ENCODE results near the gene R3HDML. TPM values are rescaled to one million over a fixed set of nuclear protein-coding genes. Genes with fewer than 3 reads are reported as not detected.

The R3HDML gene
- total and polyA plus RNA-seq, 7 experiments from 2014 or later, result not detected

- Mint-ChIP-seq H3K27ac (no peak overlapping the region), H3K9me3 (no peaks in the 10 kb centered on the region), H3K36me3 (no peaks in the 10 kb centered on the region), H3K4me3 (no peak overlapping the region), H3K4me1 (no peaks in the 10 kb centered on the region), H3K27me3 (peaks cover 0 to 18% (median 5%) of the 10 kb centered on the region in 5 donors)
- CTCF ChIA-PET, result no interaction called here
- DNase-seq (no peak), ATAC-seq (no peak)
- POLR2A ChIA-PET, result no interaction called here
- Histone ChIP-seq H3K27ac (ENCODE audit: low read depth, low read length) (no peak overlapping the region), H3K27me3 (ENCODE audit: control insufficient read depth in 2 of 2, insufficient read depth in 2 of 2, low read length in 2 of 2) (no peaks in the 10 kb centered on the region), H3K9me3 (ENCODE audit: control insufficient read depth in 2 of 3, low read length in 3 of 3) (no peaks in the 10 kb centered on the region), H3K4me1 (ENCODE audit: control insufficient read depth in 2 of 2, insufficient read depth in 2 of 2, low read length in 2 of 2) (no peaks in the 10 kb centered on the region), H3K4me3 (ENCODE audit: low read length) (no peak overlapping the region), H3K36me3 (ENCODE audit: control insufficient read depth in 2 of 3, insufficient read depth in 3 of 3, low read length in 3 of 3) (no peaks in the 10 kb centered on the region)
- intact Hi-C loops (cut with micrococcal nuclease), result no loop called here
These were observed 20.8 kb downstream of the R3HDML start for GRCh38 chr20:44357555-44358125.

GRCh38 chr20:44358776-44359175, 21.9 kb downstream of the R3HDML start:
- Mint-ChIP-seq H3K27me3 (peaks cover 0 to 18% (median 5%) of the 10 kb centered on the region in 5 donors), H3K36me3 (no peaks in the 10 kb centered on the region), H3K4me1 (no peaks in the 10 kb centered on the region), H3K9me3 (no peaks in the 10 kb centered on the region), H3K4me3 (no peak overlapping the region), H3K27ac (no peak overlapping the region)
- no peaks in the 10 kb centered on the region for H3K36me3 ChIP-seq (ENCODE audit: control insufficient read depth in 2 of 3, insufficient read depth in 3 of 3, low read length in 3 of 3)
- H3K9me3 ChIP-seq (ENCODE audit: control insufficient read depth in 2 of 3, low read length in 3 of 3), result no peaks in the 10 kb centered on the region
- no peaks in the 10 kb centered on the region for H3K4me1 ChIP-seq (ENCODE audit: control insufficient read depth in 2 of 2, insufficient read depth in 2 of 2, low read length in 2 of 2)
- no peaks in the 10 kb centered on the region for H3K27me3 ChIP-seq (ENCODE audit: control insufficient read depth in 2 of 2, insufficient read depth in 2 of 2, low read length in 2 of 2)
- intact Hi-C loops (cut with micrococcal nuclease), result no loop called here
- H3K4me3 ChIP-seq (ENCODE audit: low read length), result no peak overlapping the region
- H3K27ac ChIP-seq (ENCODE audit: low read depth, low read length), result no peak overlapping the region
- DNase-seq (no peak), ATAC-seq (no peak)
- ChIA-PET POLR2A (no interaction called here), CTCF (no interaction called here)

GRCh38 chr20:44360221-44360620, 23.4 kb downstream of the R3HDML start:
- intact Hi-C loops (cut with micrococcal nuclease), result no loop called here
- H3K9me3 ChIP-seq (ENCODE audit: control insufficient read depth in 2 of 3, low read length in 3 of 3), result no peaks in the 10 kb centered on the region
- DNase-seq (no peak), ATAC-seq (no peak)
- ChIA-PET POLR2A (no interaction called here), CTCF (no interaction called here)
- H3K36me3 Mint-ChIP-seq, result no peaks in the 10 kb centered on the region
- H3K36me3 ChIP-seq (ENCODE audit: control insufficient read depth in 2 of 3, insufficient read depth in 3 of 3, low read length in 3 of 3), result no peaks in the 10 kb centered on the region
- H3K27ac Mint-ChIP-seq, result no peak overlapping the region
- no peak overlapping the region for H3K4me3 ChIP-seq (ENCODE audit: low read length)
- no peaks in the 10 kb centered on the region for H3K27me3 ChIP-seq (ENCODE audit: control insufficient read depth in 2 of 2, insufficient read depth in 2 of 2, low read length in 2 of 2)
- no peak overlapping the region for H3K4me3 Mint-ChIP-seq
- no peaks in the 10 kb centered on the region for H3K4me1 ChIP-seq (ENCODE audit: control insufficient read depth in 2 of 2, insufficient read depth in 2 of 2, low read length in 2 of 2)
- no peak overlapping the region for H3K27ac ChIP-seq (ENCODE audit: low read depth, low read length)
- peaks cover 0 to 1% (median 0%) of the 10 kb centered on the region in 7 donors for H3K4me1 Mint-ChIP-seq
- no peaks in the 10 kb centered on the region for H3K9me3 Mint-ChIP-seq
- H3K27me3 Mint-ChIP-seq, result peaks cover 0 to 21% (median 0%) of the 10 kb centered on the region in 5 donors

- no peaks in the 10 kb centered on the region for H3K9me3 Mint-ChIP-seq
- H3K27me3 ChIP-seq (ENCODE audit: control insufficient read depth in 2 of 2, insufficient read depth in 2 of 2, low read length in 2 of 2), result no peaks in the 10 kb centered on the region
- no peak for ATAC-seq
- no peak for DNase-seq
- no peak overlapping the region for H3K4me3 ChIP-seq (ENCODE audit: low read length)
- no peaks in the 10 kb centered on the region for H3K4me1 ChIP-seq (ENCODE audit: control insufficient read depth in 2 of 2, insufficient read depth in 2 of 2, low read length in 2 of 2)
- POLR2A ChIA-PET, result no interaction called here
- peaks cover 0 to 20% (median 0%) of the 10 kb centered on the region in 5 donors for H3K27me3 Mint-ChIP-seq
- CTCF ChIA-PET, result no interaction called here
- no peak overlapping the region for H3K27ac ChIP-seq (ENCODE audit: low read depth, low read length)
- H3K36me3 ChIP-seq (ENCODE audit: control insufficient read depth in 2 of 3, insufficient read depth in 3 of 3, low read length in 3 of 3), result no peaks in the 10 kb centered on the region
- H3K9me3 ChIP-seq (ENCODE audit: control insufficient read depth in 2 of 3, low read length in 3 of 3), result no peaks in the 10 kb centered on the region
- H3K36me3 Mint-ChIP-seq, result no peaks in the 10 kb centered on the region
- H3K4me3 Mint-ChIP-seq, result no peak overlapping the region
- no peak overlapping the region for H3K27ac Mint-ChIP-seq
- peaks cover 0 to 1% (median 0%) of the 10 kb centered on the region in 7 donors for H3K4me1 Mint-ChIP-seq
- intact Hi-C loops (cut with micrococcal nuclease), result no loop called here
These were observed 24.2 kb downstream of the R3HDML start for GRCh38 chr20:44361021-44361420.

- ChIA-PET POLR2A (no interaction called here), CTCF (interaction anchor here (0.7 kb wide), 1 partner anchor 513 kb away, joined by 6 read pairs; no protein-coding TSS in a partner anchor)
- Mint-ChIP-seq H3K9me3 (no peaks in the 10 kb centered on the region), H3K36me3 (no peaks in the 10 kb centered on the region), H3K27me3 (peaks cover 0 to 18% (median 0%) of the 10 kb centered on the region in 5 donors), H3K27ac (no peak overlapping the region), H3K4me3 (no peak overlapping the region), H3K4me1 (peaks cover 0 to 1% (median 0%) of the 10 kb centered on the region in 7 donors)
- DNase-seq (no peak), ATAC-seq (no peak)
- Histone ChIP-seq H3K9me3 (ENCODE audit: control insufficient read depth in 2 of 3, low read length in 3 of 3) (no peaks in the 10 kb centered on the region), H3K27me3 (ENCODE audit: control insufficient read depth in 2 of 2, insufficient read depth in 2 of 2, low read length in 2 of 2) (no peaks in the 10 kb centered on the region), H3K4me3 (ENCODE audit: low read length) (no peak overlapping the region), H3K36me3 (ENCODE audit: control insufficient read depth in 2 of 3, insufficient read depth in 3 of 3, low read length in 3 of 3) (no peaks in the 10 kb centered on the region), H3K4me1 (ENCODE audit: control insufficient read depth in 2 of 2, insufficient read depth in 2 of 2, low read length in 2 of 2) (no peaks in the 10 kb centered on the region), H3K27ac (ENCODE audit: low read depth, low read length) (no peak overlapping the region)
- intact Hi-C loops (cut with micrococcal nuclease), result no loop called here
These were observed 25.7 kb downstream of the R3HDML start for GRCh38 chr20:44362466-44362940.

GRCh38 chr20:44364068-44364467, 27.2 kb downstream of the R3HDML start:
- Mint-ChIP-seq H3K27me3 (peaks cover 0 to 10% (median 0%) of the 10 kb centered on the region in 5 donors), H3K4me3 (no peak overlapping the region), H3K4me1 (peaks cover 0 to 1% (median 0%) of the 10 kb centered on the region in 7 donors), H3K27ac (no peak overlapping the region), H3K9me3 (no peaks in the 10 kb centered on the region), H3K36me3 (no peaks in the 10 kb centered on the region)
- no peaks in the 10 kb centered on the region for H3K27me3 ChIP-seq (ENCODE audit: control insufficient read depth in 2 of 2, insufficient read depth in 2 of 2, low read length in 2 of 2)
- no peaks in the 10 kb centered on the region for H3K9me3 ChIP-seq (ENCODE audit: control insufficient read depth in 2 of 3, low read length in 3 of 3)
- H3K27ac ChIP-seq (ENCODE audit: low read depth, low read length), result no peak overlapping the region
- ATAC-seq, result no peak
- DNase-seq, result no peak
- intact Hi-C loops (cut with micrococcal nuclease), result no loop called here
- ChIA-PET CTCF (interaction anchor here (0.9 kb wide), 1 partner anchor 319 kb away, joined by 3 read pairs; no protein-coding TSS in a partner anchor), POLR2A (no interaction called here)
- H3K4me1 ChIP-seq (ENCODE audit: control insufficient read depth in 2 of 2, insufficient read depth in 2 of 2, low read length in 2 of 2), result no peaks in the 10 kb centered on the region
- no peak overlapping the region for H3K4me3 ChIP-seq (ENCODE audit: low read length)
- H3K36me3 ChIP-seq (ENCODE audit: control insufficient read depth in 2 of 3, insufficient read depth in 3 of 3, low read length in 3 of 3), result no peaks in the 10 kb centered on the region

- no peaks in the 10 kb centered on the region for H3K36me3 ChIP-seq (ENCODE audit: control insufficient read depth in 2 of 3, insufficient read depth in 3 of 3, low read length in 3 of 3)
- ATAC-seq, result no peak
- no peak overlapping the region for H3K27ac Mint-ChIP-seq
- no peak overlapping the region for H3K27ac ChIP-seq (ENCODE audit: low read depth, low read length)
- H3K4me1 ChIP-seq (ENCODE audit: control insufficient read depth in 2 of 2, insufficient read depth in 2 of 2, low read length in 2 of 2), result no peaks in the 10 kb centered on the region
- no peaks in the 10 kb centered on the region for H3K9me3 Mint-ChIP-seq
- H3K4me3 ChIP-seq (ENCODE audit: low read length), result no peak overlapping the region
- no peak for DNase-seq
- no peaks in the 10 kb centered on the region for H3K9me3 ChIP-seq (ENCODE audit: control insufficient read depth in 2 of 3, low read length in 3 of 3)
- H3K4me1 Mint-ChIP-seq, result peaks cover 0 to 1% (median 0%) of the 10 kb centered on the region in 7 donors
- H3K4me3 Mint-ChIP-seq, result no peak overlapping the region
- peaks cover 0 to 9% (median 0%) of the 10 kb centered on the region in 5 donors for H3K27me3 Mint-ChIP-seq
- intact Hi-C loops (cut with micrococcal nuclease), result no loop called here
- POLR2A ChIA-PET, result no interaction called here
- no peaks in the 10 kb centered on the region for H3K27me3 ChIP-seq (ENCODE audit: control insufficient read depth in 2 of 2, insufficient read depth in 2 of 2, low read length in 2 of 2)
- CTCF ChIA-PET, result interaction anchor here (0.9 kb wide), 1 partner anchor 319 kb away, joined by 3 read pairs; no protein-coding TSS in a partner anchor
- no peaks in the 10 kb centered on the region for H3K36me3 Mint-ChIP-seq
These were observed 27.9 kb downstream of the R3HDML start for GRCh38 chr20:44364780-44365179.
